Gastrocnemius medialis (tissue), 4 donors: Measurements from ENCODE around the gene FBXO27. TPM values are rescaled to one million over a fixed set of nuclear protein-coding genes. Genes with fewer than 3 reads are reported as not detected.

Source experiments
- ATAC-seq, 2 donors: fragments of 150-250 bp; one replicate each; pipeline ENCODE4 v1.9.1; 2016
- DNase-seq, 2 donors: peaks; one replicate each; pipeline ENCODE4 v3.0.0-alpha.2; 2019
- H3K27ac ChIP-seq, 4 donors: fragments of 200-600 bp; sonication (generic); 1 replicate in 1 of 4; 2 replicates in 3 of 4; pipeline ENCODE4 v1.5.1; 2016 to 2018; ENCODE audit warnings: mild to moderate bottlenecking in 2 of 4, moderate library complexity in 1 of 4
- H3K27me3 ChIP-seq, 3 donors: fragments of 200-600 bp; sonication (generic) in 2 of 3; 1 replicate in 1 of 3; 2 replicates in 2 of 3; pipeline versions ENCODE4 v1.5.1 to v1.6.0; 2016 to 2019; ENCODE audit warnings: mild to moderate bottlenecking in 1 of 3, moderate library complexity in 1 of 3
- H3K36me3 ChIP-seq, 2 donors: fragments of 200-600 bp; sonication (generic) in 1 of 2; one replicate each; pipeline ENCODE4 v1.5.1; 2017 to 2018
- H3K4me1 ChIP-seq, 2 donors: fragments of 200-600 bp; sonication (generic) in 1 of 2; one replicate each; pipeline ENCODE4 v1.5.1; 2016 to 2017; ENCODE audit warnings: mild to moderate bottlenecking in 2 of 2
- H3K4me3 ChIP-seq, 4 donors: fragments of 200-600 bp; sonication (generic) in 3 of 4; 1 replicate in 1 of 4; 2 replicates in 3 of 4; pipeline ENCODE4 v1.5.1; 2016 to 2019; ENCODE audit warnings: mild to moderate bottlenecking in 2 of 4
- H3K9me3 ChIP-seq, 3 donors: fragments of 200-600 bp; sonication (generic) in 2 of 3; 1 replicate in 1 of 3; 2 replicates in 2 of 3; pipeline ENCODE4 v1.5.1; 2016 to 2019
- POLR2A ChIP-seq, 2 donors: fragments of 450-650 bp; IDR thresholded peaks; one replicate each; pipeline ENCODE4 v1.6.1; 2017; ENCODE audit warnings: antibody characterized with exemption in 2 of 2, mild to moderate bottlenecking in 2 of 2, moderate library complexity in 2 of 2
- in situ Hi-C, 4 donors: fragments of 200-750 bp; cut with MboI; loops; one replicate each; pipeline versions ENCODE4 v1.15.0 to v1.8.0; 2017; ENCODE audit warnings: low sequenced_read_pairs in 4 of 4
- intact Hi-C: fragments of 100-400 bp; cut with DNase I; formaldehyde crosslinking; loops from one replicate; pipeline ENCODE4 v1.15.1; 2023; ENCODE audit warnings: low total_unique reads
- total RNA-seq, 4 donors: library from RNA; depleted of rRNA; stranded (reverse); fragments of >200 nt; gene quantifications; one replicate each; pipeline versions ENCODE4 v1.1.0 to v1.2.3, GENCODE V29; 2016
- TF ChIP-seq, protein P1 (sequence below), 5 experiments: fragments of 450-650 bp in 3 of 5; fragments of 200-600 bp in 2 of 5; sonication (generic) in 2 of 5; IDR thresholded peaks in 4 of 5; conservative IDR thresholded peaks in 1 of 5; 1 replicate in 4 of 5; 2 replicates in 1 of 5; pipeline ENCODE4 v1.5.1; 2016 to 2019; ENCODE audit warnings: antibody characterized with exemption in 5 of 5, mild to moderate bottlenecking in 3 of 5, moderate library complexity in 3 of 5

FBXO27 gene
- total RNA-seq, 4 donors from 2014 or later, result 0.20 to 1.2 (median 0.52) TPM; not detected in 1

DNA sequence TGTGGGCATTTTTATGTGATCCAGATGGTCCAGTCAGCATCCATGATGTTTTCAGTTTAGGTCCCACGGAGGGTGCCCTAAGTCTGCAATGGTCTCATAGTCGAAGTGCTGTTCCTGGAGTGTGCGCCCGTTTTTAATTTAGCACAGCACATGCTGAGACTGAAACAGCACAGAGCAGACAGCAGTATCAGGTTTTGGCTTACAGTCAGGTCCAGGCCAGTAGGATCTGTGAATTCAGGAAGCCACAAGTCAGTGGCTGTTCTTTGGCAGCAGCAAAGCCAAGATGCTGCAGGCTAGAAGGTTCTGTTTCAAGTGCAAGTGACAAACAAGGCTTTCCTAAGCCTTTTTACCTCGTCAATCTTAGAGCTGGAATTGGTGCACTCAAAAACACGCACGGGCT, 18.3 kb downstream of the FBXO27 start:
- H3K9me3 ChIP-seq, result no peaks in the 10 kb centered on the region
- ATAC-seq (no peak), DNase-seq (no peak)
- no peak overlapping the region for H3K27ac ChIP-seq
- intact Hi-C loops, result no loop called here
- TF ChIP-seq POLR2A (IDR thresholded peaks at IDR 0.05), result no peak
- TF ChIP-seq, protein P1, sequence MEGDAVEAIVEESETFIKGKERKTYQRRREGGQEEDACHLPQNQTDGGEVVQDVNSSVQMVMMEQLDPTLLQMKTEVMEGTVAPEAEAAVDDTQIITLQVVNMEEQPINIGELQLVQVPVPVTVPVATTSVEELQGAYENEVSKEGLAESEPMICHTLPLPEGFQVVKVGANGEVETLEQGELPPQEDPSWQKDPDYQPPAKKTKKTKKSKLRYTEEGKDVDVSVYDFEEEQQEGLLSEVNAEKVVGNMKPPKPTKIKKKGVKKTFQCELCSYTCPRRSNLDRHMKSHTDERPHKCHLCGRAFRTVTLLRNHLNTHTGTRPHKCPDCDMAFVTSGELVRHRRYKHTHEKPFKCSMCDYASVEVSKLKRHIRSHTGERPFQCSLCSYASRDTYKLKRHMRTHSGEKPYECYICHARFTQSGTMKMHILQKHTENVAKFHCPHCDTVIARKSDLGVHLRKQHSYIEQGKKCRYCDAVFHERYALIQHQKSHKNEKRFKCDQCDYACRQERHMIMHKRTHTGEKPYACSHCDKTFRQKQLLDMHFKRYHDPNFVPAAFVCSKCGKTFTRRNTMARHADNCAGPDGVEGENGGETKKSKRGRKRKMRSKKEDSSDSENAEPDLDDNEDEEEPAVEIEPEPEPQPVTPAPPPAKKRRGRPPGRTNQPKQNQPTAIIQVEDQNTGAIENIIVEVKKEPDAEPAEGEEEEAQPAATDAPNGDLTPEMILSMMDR (IDR thresholded peaks at IDR 0.05 in 4 of 5, conservative IDR thresholded peaks at IDR 0.05 in 1 of 5), result no peak
- in situ Hi-C loops, result no loop called here
- no peaks in the 10 kb centered on the region for H3K36me3 ChIP-seq
- H3K27me3 ChIP-seq, result no peaks in the 10 kb centered on the region
- H3K4me1 ChIP-seq, result no peaks in the 10 kb centered on the region
- no peak overlapping the region for H3K4me3 ChIP-seq

DNA sequence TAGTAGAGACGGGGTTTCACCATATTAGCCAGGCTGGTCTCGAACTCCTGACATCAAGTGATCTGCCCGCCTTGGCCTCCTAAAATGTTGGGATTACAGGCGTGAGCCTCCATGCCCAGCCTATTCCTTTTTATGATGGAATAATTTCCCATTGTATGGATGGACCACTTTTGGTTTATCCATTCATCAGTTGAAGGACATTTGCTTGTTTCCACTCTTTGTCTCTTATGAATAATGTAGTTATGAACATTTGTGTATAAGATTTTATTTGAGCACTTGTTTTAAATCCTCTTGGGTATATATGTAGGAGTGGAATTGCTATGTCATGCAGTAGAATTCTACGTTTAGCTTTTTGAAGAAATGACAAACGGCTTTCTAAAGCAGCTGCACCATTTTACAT, 23.3 kb downstream of the FBXO27 start:
- no peak for ATAC-seq
- H3K36me3 ChIP-seq, result no peaks in the 10 kb centered on the region
- no peaks in the 10 kb centered on the region for H3K4me1 ChIP-seq
- H3K27me3 ChIP-seq, result no peaks in the 10 kb centered on the region
- DNase-seq, result no peak
- in situ Hi-C loops (no loop called here), intact Hi-C loops (no loop called here)
- no peak for TF ChIP-seq POLR2A (IDR thresholded peaks at IDR 0.05)
- TF ChIP-seq, protein P1 (IDR thresholded peaks at IDR 0.05 in 4 of 5, conservative IDR thresholded peaks at IDR 0.05 in 1 of 5), result no peak
- H3K27ac ChIP-seq, result no peak overlapping the region
- no peaks in the 10 kb centered on the region for H3K9me3 ChIP-seq
- no peak overlapping the region for H3K4me3 ChIP-seq

DNA sequence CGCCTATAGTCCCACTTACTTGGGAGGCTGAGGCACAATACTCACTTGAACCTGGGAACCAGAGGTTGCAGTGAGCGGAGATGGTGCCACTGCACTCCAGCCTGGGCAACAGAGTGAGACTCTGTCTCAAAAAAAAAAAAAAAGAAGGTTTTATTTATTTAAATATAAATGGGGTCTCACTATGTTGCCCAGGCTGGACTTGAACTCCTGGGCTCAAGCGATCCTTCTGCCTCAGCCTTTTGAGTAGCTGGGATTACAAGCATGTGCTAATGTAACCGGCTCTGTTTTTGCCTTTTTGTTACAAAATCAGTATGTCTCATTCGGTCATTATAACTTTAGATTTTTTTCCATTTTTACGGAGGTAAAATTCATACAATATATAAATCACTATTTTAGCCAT, 24.2 kb downstream of the FBXO27 start:
- Histone ChIP-seq H3K9me3 (no peaks in the 10 kb centered on the region), H3K4me1 (no peaks in the 10 kb centered on the region), H3K27ac (no peak overlapping the region), H3K4me3 (no peak overlapping the region), H3K27me3 (no peaks in the 10 kb centered on the region), H3K36me3 (no peaks in the 10 kb centered on the region)
- no peak for TF ChIP-seq POLR2A (IDR thresholded peaks at IDR 0.05)
- TF ChIP-seq, protein P1 (IDR thresholded peaks at IDR 0.05 in 4 of 5, conservative IDR thresholded peaks at IDR 0.05 in 1 of 5), result no peak
- in situ Hi-C loops (no loop called here), intact Hi-C loops (no loop called here)
- DNase-seq (no peak), ATAC-seq (no peak)

DNA sequence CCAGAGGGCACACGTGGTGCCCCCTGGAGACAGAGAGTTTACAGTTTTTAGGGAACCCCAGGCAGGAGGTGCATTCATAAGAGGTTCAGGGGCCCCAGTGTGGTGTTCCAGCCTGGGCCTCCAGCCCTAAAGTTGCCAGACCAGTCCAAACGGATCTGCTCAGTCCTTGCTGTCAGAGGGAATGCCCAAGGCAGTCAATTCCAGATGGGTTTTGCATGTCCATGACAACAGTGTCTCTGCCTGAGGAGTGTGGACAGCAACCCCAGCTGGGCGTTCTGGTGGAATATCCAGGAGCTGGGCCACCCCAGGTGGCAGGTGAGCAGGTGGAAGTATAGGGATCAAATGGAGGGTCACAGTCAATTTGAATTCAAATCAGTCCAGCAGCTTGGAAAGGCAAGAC, 25.3 kb downstream of the FBXO27 start:
- no peaks in the 10 kb centered on the region for H3K4me1 ChIP-seq
- in situ Hi-C loops, result no loop called here
- no peaks in the 10 kb centered on the region for H3K36me3 ChIP-seq
- no peaks in the 10 kb centered on the region for H3K9me3 ChIP-seq
- no peak overlapping the region for H3K4me3 ChIP-seq
- no peaks in the 10 kb centered on the region for H3K27me3 ChIP-seq
- intact Hi-C loops, result no loop called here
- H3K27ac ChIP-seq, result no peak overlapping the region
- ATAC-seq (no peak), DNase-seq (no peak)
- TF ChIP-seq POLR2A (IDR thresholded peaks at IDR 0.05), result no peak
- TF ChIP-seq, protein P1 (IDR thresholded peaks at IDR 0.05 in 4 of 5, conservative IDR thresholded peaks at IDR 0.05 in 1 of 5), result no peak

DNA sequence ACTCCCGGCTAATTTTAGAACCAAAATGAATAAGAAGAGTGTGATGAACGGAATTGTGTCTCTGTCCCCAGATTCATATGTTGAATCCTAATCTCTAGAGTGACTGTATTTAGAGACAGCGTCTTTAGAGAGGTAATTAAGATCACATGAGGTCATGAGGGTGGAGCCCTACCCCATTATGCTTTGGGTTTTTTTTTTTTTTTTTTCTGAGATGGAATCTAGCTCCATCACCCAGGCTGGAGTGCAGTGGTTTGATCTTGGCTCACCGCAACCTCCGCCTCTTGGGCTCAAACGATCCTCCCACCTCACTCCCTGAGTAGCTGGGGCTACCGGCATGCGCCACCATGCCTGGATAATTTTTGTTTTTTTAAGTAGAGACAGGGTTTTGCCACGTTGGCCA, 27.9 kb downstream of the FBXO27 start:
- DNase-seq (no peak), ATAC-seq (no peak)
- intact Hi-C loops (no loop called here), in situ Hi-C loops (no loop called here)
- H3K27ac ChIP-seq, result no peak overlapping the region
- no peak overlapping the region for H3K4me3 ChIP-seq
- no peak for TF ChIP-seq POLR2A (IDR thresholded peaks at IDR 0.05)
- TF ChIP-seq, protein P1 (IDR thresholded peaks at IDR 0.05 in 4 of 5, conservative IDR thresholded peaks at IDR 0.05 in 1 of 5), result no peak
- H3K4me1 ChIP-seq, result no peaks in the 10 kb centered on the region
- H3K27me3 ChIP-seq, result peaks cover 0 to 2% (median 0%) of the 10 kb centered on the region in 3 donors
- H3K9me3 ChIP-seq, result no peaks in the 10 kb centered on the region
- H3K36me3 ChIP-seq, result no peaks in the 10 kb centered on the region
